K562 (cell line): ENCODE measurements around the gene TMCC1. TPM values are rescaled to one million over a fixed set of nuclear protein-coding genes. Genes with fewer than 3 reads are reported as not detected.
A peak's percentile ranks its signal among the peaks of the same experiment; 100 is the strongest.

Experiments used
- BCL6 ChIP-seq: fragments of 250-450 bp; sonication (Bioruptor Pico); IDR thresholded peaks from 2 replicates; pipeline ENCODE4 v1.4.0; 2020
- CBFA2T2 ChIP-seq: fragments of 450-650 bp; conservative IDR thresholded peaks from 2 replicates; pipeline ENCODE4 v1.6.1; 2017; ENCODE audit warnings: mild to moderate bottlenecking
- CTBP1 ChIP-seq: fragments of 450-650 bp; IDR thresholded peaks from 2 replicates; pipeline ENCODE4 v1.6.1; 2016; ENCODE audit warnings: borderline replicate concordance
- FOSL1 ChIP-seq: fragments of 200-800 bp; sonication (Bioruptor generic); conservative IDR thresholded peaks from 2 replicates; pipeline ENCODE4 v1.6.1; 2016; ENCODE audit warnings: missing genetic modification characterization, missing compliant biosample characterization
- HDAC3 ChIP-seq: fragments of 450-650 bp; IDR thresholded peaks from 2 replicates; pipeline ENCODE4 v1.6.1; 2018; ENCODE audit warnings: borderline replicate concordance, mild to moderate bottlenecking, moderate library complexity; ENCODE audit not compliant: partially characterized antibody
- HNRNPL ChIP-seq: fragments of 200-400 bp; formaldehyde crosslinking; IDR thresholded peaks from 2 replicates; pipeline ENCODE4 v1.6.1; 2017; ENCODE audit warnings: low read depth, mild to moderate bottlenecking, low read length
- JUND ChIP-seq, 2 experiments: IDR thresholded peaks; 2 replicates in 1 of 2; 3 replicates in 1 of 2; pipeline ENCODE4 v1.6.1; 2011; ENCODE audit warnings: borderline replicate concordance in 2 of 2, low read depth in 2 of 2, low read length in 2 of 2, improper control_type of control experiment in 1 of 2, missing biosample characterization in 1 of 2, missing genetic modification characterization in 1 of 2, missing genetic modification reagents in 1 of 2
- PHF21A ChIP-seq: fragments of 450-650 bp; IDR thresholded peaks from 2 replicates; pipeline ENCODE4 v1.6.1; 2017; ENCODE audit warnings: low read depth, borderline replicate concordance
- SMARCA4 ChIP-seq: fragments of 450-650 bp; IDR thresholded peaks from 2 replicates; pipeline ENCODE4 v1.6.1; 2016
- SMARCB1 ChIP-seq: IDR thresholded peaks from 2 replicates; pipeline ENCODE4 v1.6.1; 2011; ENCODE audit warnings: improper control_type of control experiment, low read depth; ENCODE audit not compliant: insufficient read length
- SP1 ChIP-seq: sonication (generic); formaldehyde crosslinking; IDR thresholded peaks from 2 replicates; pipeline ENCODE4 v1.8.1; 2022; ENCODE audit warnings: mild to moderate bottlenecking, missing genetic modification reagents
- TEAD1 ChIP-seq, 2 experiments: fragments of 450-650 bp in 1 of 2; sonication (generic) in 1 of 2; formaldehyde crosslinking; IDR thresholded peaks; 2 replicates each; pipeline versions ENCODE4 v1.4.0 to v1.8.0; 2020 to 2022; ENCODE audit warnings: mild to moderate bottlenecking in 2 of 2, missing genetic modification reagents in 1 of 2
- ZNF12 ChIP-seq: sonication (generic); formaldehyde crosslinking; IDR thresholded peaks from 2 replicates; pipeline ENCODE4 v1.4.0; 2020; ENCODE audit warnings: mild to moderate bottlenecking, missing genetic modification reagents
- ZNF174 ChIP-seq: fragments of 250-450 bp; sonication (Bioruptor Pico); IDR thresholded peaks from 2 replicates; pipeline ENCODE4 v1.4.0; 2020; ENCODE audit warnings: mild to moderate bottlenecking
- polyA plus RNA-seq, 8 experiments: library from polyadenylated mRNA; depleted of rRNA in 4 of 8; stranded (reverse) in 5 of 8; unstranded in 3 of 8; fragments of >200 nt; fragmentation: Nextera tagmentation in 2 of 8; fragmentation: Illumina TruSeq in 1 of 8; extraction: Ambion mirVana in 2 of 8; extraction: Trizol in 1 of 8; gene quantifications; 2 replicates each; pipeline versions ENCODE4 v1.2.1 to v1.2.3, GENCODE V29; 2011 to 2014; ENCODE audit warnings: inconsistent platforms in 1 of 8, missing spikeins in 1 of 8
- total RNA-seq, 7 experiments: library from RNA; depleted of rRNA in 6 of 7; stranded (reverse); fragments of >200 nt in 6 of 7; fragmentation: Illumina TruSeq in 2 of 7; extraction: Trizol in 2 of 7; gene quantifications; 2 replicates each; pipeline versions ENCODE4 v1.2.1 to v1.2.3, GENCODE V29; 2011 to 2021; ENCODE audit warnings: low replicate concordance in 1 of 7
- TF ChIP-seq, protein P1 (sequence below): fragments of 200-800 bp; sonication (Bioruptor generic); IDR thresholded peaks from 2 replicates; pipeline ENCODE4 v1.6.1; 2017; ENCODE audit warnings: missing genetic modification characterization, missing compliant biosample characterization
- TF ChIP-seq, protein P2 (sequence below): sonication (generic); formaldehyde crosslinking; IDR thresholded peaks from 2 replicates; pipeline ENCODE4 v1.8.0; 2022; ENCODE audit warnings: mild to moderate bottlenecking, missing genetic modification reagents
- TF ChIP-seq, protein P3 (sequence below): sonication (generic); formaldehyde crosslinking; IDR thresholded peaks from 2 replicates; pipeline ENCODE4 v1.8.1; 2023; ENCODE audit warnings: mild to moderate bottlenecking, missing genetic modification reagents
- TF ChIP-seq, protein P4 (sequence below): fragments of 250-450 bp; sonication (Bioruptor Pico); IDR thresholded peaks from 2 replicates; pipeline ENCODE4 v1.8.0; 2022; ENCODE audit warnings: moderate library complexity, mild to moderate bottlenecking, inconsistent platforms
- TF ChIP-seq, protein P5 (sequence below): sonication (generic); formaldehyde crosslinking; IDR thresholded peaks from 2 replicates; pipeline ENCODE4 v1.8.1; 2023; ENCODE audit warnings: missing genetic modification reagents, mild to moderate bottlenecking, borderline replicate concordance

The TMCC1 gene
- total and polyA plus RNA-seq, 9 of the 15 experiments (the other 6 are each of a cell fraction or from before 2014, with no cell fraction given): 0.89 to 8.7 (median 4.0) TPM

DNA sequence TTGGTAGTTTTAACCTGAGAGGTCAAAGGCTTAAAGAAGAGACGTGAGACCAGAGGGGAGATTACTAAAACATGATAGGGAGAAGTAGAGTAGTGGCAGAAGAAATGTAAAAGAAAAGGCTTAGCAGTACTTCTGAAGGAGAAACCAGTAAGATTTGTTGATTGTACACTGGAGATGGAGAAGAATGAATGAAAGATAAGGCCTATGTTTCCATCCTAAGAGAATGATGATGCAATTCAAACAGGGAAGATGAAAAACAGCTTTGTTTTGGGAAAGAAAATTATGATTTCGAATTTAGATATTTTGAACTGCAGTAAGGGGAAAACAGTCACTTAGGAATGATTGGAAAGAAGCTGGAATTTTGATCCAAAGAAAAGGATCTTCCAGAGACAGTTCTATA lies 189.6 kb downstream of the TMCC1 start (continued):
- TF ChIP-seq, protein P1, sequence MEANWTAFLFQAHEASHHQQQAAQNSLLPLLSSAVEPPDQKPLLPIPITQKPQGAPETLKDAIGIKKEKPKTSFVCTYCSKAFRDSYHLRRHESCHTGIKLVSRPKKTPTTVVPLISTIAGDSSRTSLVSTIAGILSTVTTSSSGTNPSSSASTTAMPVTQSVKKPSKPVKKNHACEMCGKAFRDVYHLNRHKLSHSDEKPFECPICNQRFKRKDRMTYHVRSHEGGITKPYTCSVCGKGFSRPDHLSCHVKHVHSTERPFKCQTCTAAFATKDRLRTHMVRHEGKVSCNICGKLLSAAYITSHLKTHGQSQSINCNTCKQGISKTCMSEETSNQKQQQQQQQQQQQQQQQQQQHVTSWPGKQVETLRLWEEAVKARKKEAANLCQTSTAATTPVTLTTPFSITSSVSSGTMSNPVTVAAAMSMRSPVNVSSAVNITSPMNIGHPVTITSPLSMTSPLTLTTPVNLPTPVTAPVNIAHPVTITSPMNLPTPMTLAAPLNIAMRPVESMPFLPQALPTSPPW (CRISPR knock-in tag): no peak
- TF ChIP-seq BCL6 (CRISPR knock-in tag) (no peak), PHF21A (no peak), CTBP1 (0 out of 2 replicates have a peak, but pooled peaks have one; percentile 19), SP1 (no peak), TEAD1 (CRISPR knock-in tag; IDR thresholded peaks at IDR 0.05) (no peak), HNRNPL (no peak), ZNF12 (CRISPR knock-in tag) (no peak), JUND (IDR thresholded peaks at IDR 0.05; ENCODE audit: borderline replicate concordance, low read depth, low read length) (peak; percentile 59; the same call in 1 of the 2 replicates), JUND (tag; IDR thresholded peaks at IDR 0.05; ENCODE audit: borderline replicate concordance, low read depth, low read length) (no peak), CBFA2T2 (no peak), SMARCA4 (peak; percentile 52; the same call in 1 of the 2 replicates), FOSL1 (tag) (no peak), SMARCB1 (no peak), HDAC3 (no peak), ZNF174 (CRISPR knock-in tag) (no peak)
- TF ChIP-seq, protein P2, sequence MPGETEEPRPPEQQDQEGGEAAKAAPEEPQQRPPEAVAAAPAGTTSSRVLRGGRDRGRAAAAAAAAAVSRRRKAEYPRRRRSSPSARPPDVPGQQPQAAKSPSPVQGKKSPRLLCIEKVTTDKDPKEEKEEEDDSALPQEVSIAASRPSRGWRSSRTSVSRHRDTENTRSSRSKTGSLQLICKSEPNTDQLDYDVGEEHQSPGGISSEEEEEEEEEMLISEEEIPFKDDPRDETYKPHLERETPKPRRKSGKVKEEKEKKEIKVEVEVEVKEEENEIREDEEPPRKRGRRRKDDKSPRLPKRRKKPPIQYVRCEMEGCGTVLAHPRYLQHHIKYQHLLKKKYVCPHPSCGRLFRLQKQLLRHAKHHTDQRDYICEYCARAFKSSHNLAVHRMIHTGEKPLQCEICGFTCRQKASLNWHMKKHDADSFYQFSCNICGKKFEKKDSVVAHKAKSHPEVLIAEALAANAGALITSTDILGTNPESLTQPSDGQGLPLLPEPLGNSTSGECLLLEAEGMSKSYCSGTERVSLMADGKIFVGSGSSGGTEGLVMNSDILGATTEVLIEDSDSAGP (CRISPR knock-in tag): no peak
- TF ChIP-seq, protein P3, sequence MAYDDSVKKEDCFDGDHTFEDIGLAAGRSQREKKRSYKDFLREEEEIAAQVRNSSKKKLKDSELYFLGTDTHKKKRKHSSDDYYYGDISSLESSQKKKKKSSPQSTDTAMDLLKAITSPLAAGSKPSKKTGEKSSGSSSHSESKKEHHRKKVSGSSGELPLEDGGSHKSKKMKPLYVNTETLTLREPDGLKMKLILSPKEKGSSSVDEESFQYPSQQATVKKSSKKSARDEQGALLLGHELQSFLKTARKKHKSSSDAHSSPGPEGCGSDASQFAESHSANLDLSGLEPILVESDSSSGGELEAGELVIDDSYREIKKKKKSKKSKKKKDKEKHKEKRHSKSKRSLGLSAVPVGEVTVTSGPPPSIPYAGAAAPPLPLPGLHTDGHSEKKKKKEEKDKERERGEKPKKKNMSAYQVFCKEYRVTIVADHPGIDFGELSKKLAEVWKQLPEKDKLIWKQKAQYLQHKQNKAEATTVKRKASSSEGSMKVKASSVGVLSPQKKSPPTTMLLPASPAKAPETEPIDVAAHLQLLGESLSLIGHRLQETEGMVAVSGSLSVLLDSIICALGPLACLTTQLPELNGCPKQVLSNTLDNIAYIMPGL: no peak
- TF ChIP-seq, protein P4, sequence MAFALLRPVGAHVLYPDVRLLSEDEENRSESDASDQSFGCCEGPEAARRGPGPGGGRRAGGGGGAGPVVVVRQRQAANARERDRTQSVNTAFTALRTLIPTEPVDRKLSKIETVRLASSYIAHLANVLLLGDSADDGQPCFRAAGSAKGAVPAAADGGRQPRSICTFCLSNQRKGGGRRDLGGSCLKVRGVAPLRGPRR (CRISPR knock-in tag): no peak
- TF ChIP-seq, protein P5, sequence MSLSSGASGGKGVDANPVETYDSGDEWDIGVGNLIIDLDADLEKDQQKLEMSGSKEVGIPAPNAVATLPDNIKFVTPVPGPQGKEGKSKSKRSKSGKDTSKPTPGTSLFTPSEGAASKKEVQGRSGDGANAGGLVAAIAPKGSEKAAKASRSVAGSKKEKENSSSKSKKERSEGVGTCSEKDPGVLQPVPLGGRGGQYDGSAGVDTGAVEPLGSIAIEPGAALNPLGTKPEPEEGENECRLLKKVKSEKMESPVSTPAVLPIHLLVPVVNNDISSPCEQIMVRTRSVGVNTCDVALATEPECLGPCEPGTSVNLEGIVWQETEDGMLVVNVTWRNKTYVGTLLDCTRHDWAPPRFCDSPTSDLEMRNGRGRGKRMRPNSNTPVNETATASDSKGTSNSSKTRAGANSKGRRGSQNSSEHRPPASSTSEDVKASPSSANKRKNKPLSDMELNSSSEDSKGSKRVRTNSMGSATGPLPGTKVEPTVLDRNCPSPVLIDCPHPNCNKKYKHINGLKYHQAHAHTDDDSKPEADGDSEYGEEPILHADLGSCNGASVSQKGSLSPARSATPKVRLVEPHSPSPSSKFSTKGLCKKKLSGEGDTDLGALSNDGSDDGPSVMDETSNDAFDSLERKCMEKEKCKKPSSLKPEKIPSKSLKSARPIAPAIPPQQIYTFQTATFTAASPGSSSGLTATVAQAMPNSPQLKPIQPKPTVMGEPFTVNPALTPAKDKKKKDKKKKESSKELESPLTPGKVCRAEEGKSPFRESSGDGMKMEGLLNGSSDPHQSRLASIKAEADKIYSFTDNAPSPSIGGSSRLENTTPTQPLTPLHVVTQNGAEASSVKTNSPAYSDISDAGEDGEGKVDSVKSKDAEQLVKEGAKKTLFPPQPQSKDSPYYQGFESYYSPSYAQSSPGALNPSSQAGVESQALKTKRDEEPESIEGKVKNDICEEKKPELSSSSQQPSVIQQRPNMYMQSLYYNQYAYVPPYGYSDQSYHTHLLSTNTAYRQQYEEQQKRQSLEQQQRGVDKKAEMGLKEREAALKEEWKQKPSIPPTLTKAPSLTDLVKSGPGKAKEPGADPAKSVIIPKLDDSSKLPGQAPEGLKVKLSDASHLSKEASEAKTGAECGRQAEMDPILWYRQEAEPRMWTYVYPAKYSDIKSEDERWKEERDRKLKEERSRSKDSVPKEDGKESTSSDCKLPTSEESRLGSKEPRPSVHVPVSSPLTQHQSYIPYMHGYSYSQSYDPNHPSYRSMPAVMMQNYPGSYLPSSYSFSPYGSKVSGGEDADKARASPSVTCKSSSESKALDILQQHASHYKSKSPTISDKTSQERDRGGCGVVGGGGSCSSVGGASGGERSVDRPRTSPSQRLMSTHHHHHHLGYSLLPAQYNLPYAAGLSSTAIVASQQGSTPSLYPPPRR (CRISPR knock-in tag): no peak
